ENCODE data around the gene SLC22A14.

GRCh38 chr3:38353151-38353550 lies 71.1 kb downstream of the SLC22A14 start:
- TF ChIP-seq, protein P1, sequence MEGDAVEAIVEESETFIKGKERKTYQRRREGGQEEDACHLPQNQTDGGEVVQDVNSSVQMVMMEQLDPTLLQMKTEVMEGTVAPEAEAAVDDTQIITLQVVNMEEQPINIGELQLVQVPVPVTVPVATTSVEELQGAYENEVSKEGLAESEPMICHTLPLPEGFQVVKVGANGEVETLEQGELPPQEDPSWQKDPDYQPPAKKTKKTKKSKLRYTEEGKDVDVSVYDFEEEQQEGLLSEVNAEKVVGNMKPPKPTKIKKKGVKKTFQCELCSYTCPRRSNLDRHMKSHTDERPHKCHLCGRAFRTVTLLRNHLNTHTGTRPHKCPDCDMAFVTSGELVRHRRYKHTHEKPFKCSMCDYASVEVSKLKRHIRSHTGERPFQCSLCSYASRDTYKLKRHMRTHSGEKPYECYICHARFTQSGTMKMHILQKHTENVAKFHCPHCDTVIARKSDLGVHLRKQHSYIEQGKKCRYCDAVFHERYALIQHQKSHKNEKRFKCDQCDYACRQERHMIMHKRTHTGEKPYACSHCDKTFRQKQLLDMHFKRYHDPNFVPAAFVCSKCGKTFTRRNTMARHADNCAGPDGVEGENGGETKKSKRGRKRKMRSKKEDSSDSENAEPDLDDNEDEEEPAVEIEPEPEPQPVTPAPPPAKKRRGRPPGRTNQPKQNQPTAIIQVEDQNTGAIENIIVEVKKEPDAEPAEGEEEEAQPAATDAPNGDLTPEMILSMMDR (IDR thresholded peaks at IDR 0.05; ENCODE audit: low read length): no peak
- no peak for TF ChIP-seq EZH2 (IDR thresholded peaks at IDR 0.05; ENCODE audit: borderline replicate concordance, low read length)

Data from OCI-LY1 (cell line).